Stimulated activated CD8-positive, alpha-beta memory T cell treated with anti-CD3 and anti-CD28 coated beads, Interleukin-7, amount 100 ng/mL, for 24 hours (primary cell): ENCODE data around the gene COX7A2.

Experiments
- DNase-seq: peaks from one replicate; pipeline ENCODE4 v3.0.0-alpha.2; 2020; ENCODE audit warnings: low read depth

The COX7A2 gene, protein sequence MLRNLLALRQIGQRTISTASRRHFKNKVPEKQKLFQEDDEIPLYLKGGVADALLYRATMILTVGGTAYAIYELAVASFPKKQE

DNA sequence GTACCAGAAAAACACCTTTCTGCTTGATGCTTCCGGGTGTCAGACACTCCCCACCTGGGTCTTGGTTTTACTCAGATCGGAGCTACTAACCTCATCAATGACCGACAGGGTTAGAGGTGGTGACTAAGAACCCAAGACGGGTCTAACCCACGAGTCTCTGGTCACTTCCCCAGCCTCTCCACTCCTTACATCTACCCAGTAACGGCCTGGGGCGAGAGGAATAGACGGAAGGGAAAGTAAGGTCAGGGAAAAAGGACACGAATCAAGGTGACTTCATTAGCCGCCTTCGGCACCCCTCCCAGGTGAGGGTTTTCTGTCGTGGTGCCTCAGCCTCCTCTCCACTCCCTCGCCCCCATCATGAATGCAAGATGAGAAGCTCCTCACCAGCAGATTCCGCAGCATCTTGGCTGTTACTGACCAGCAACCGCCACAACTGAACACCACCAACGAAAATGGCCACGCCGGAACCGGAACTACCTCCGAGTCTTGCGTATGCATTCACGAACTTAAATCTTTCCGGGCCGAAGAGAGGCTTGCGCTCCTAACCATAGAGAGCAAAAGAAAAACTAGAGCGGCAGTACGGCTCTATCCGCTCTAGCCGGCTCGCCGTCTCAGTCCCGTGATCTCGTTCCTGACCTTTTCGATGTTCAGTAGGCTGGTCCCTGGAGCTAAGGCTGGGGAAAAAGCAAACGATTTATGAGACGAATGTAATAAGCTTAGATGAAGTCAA, at the start of gene COX7A2:
COX7A2 (minus strand) TSS at position 469 of the 730 bp plus-strand sequence; CDS start at position 402, 67 bp downstream.
- peak; percentile 70 for DNase-seq

DNA sequence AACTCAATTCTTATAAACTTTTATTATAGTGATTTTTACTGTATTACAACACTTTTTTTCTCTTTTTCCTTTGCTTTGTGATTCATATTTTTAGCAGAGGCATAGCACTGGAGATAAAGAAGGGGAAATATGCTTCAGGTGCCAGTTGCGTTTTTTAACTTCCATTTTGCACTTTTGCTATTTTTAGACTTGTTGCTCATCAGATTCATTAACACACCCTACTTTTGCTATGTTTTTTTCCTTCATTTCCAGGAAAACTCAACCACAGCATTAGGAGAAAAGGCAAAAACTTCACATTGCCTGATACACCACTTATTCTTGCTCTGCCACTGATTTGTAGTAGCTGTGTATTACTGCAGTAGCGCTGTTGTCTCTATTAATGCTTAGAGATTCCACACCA, 49.0 kb upstream of the COX7A2 start:
- no peak for DNase-seq

DNA sequence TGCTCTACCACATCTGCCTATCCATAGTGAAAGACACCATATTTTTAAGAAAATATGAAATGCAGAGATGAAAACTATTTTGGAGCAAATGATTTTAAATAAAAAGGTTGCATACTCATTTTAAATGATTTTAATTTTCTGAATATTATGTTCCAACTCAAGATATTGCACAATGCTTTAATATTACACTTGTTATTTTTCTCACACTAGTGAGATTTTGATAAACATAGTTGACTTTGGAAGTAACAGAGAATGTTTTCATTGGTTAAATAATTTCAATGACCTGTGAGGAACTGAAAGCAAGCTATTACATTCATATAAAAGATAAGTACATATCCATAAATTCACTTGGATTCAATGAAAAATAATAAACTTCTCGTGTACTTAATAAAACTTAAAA, 48.1 kb upstream of the COX7A2 start:
- no peak for DNase-seq

DNA sequence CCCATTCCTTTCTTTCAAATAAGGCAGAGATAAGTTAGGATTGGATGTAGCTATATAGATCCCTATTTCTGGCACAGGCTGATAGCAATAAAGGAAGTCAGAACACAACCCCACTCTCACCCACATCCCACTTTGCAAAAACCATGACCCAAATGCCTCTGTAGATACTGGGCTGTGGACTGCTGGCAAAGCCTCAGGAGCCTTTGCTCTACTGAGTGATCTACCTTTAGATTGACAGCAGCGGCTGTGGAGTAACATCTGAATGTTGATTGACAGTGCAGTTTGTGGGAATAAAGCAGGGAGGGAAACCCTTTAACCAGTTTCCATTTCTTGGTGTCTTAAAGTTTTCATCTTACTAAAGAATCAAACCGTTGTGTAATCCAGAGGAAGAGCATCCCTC, 47.7 kb upstream of the COX7A2 start:
- DNase-seq, result no peak

DNA sequence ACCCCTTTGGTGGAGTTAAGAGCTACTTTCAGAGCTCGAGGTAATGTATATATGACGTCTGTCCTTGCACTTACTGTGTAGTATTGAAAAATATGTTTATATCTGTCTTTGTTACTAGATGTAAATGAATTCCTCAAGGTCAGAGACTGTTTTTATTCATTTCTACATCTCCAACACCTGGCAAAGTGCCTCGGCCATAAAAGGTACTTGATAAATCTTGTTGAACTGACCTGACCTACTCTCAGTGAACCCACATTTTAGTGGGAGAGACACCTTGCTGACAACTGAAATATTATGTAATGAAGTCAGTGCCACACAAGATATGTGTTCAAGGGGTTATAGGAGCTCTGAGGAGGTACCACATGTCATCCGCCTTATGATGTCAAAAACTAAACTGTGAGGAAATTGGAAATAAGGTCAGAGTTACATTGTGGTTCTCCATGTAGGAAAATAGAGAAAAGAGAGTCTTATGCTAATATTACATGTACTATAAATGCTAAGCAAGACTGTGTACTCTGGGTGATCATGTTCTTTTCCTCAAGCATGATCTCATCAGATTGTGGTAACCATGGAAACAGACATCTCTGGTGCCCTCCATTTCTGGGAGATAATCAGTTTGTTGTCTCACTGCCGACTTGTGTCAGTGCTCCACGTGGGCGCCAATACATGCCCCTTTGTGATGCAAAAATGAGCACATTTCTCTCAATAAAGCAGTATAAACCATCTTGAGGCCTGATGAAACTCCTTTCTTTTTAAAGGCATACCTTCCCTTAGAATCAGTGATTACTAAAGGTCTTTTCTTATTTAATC, 46.7 kb upstream of the COX7A2 start:
- DNase-seq, result no peak

DNA sequence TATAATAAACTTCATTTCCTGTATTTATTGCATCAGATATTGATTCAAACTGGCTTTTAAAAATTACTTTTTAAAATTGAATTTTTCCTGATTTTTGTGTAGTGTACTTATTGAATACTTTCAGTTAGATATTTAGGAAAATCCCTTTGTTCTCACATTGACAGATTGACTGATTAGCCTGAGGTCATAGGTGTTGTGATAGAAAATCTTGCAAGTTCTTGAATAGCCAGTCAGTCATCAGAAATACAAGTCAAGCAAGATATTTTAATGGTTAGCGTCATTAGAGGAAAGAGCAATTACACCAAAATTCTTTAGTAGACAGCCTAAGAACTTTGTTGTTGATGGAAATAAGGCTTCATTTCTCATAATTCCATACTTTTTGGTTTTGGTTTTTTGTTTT, 44.4 kb upstream of the COX7A2 start:
- DNase-seq, result no peak

DNA sequence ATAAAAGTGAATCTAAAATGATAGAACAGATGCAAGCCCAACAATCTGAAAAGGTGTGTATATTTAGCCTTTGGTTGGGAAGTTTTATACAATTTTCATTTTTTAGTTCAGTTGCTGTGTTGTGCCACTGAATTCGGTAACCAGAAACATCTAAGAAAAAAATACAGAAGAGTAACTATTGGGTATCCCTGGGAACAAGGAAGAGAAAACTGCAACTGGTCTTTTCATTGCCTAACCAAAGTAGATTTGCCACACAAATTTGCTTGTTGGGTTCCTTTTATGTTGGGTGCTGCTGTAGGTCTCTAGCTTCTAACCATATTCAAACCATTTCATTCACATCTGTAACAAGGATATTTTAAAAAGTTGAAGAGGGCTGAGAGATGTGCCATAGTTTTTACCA, 43.8 kb upstream of the COX7A2 start:
- DNase-seq, result no peak

DNA sequence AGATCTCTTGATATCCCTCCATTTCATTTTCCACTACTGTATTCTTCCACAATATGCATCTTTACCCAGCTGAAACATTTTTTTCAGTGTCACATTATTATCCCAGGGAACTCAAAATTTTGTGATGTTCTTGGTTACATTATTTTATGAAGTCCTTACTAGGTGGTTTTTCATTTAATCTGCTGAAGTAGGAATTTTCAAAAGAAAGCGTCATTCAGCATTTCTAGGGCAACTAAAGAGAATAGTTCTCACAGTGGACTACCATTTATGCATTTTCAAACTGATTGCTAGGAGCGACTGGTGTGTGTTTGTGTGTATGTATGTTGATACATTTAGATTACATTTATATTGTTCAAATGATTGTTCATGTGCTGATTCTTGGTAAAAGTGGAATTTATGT, 43.4 kb upstream of the COX7A2 start:
- DNase-seq, result no peak

DNA sequence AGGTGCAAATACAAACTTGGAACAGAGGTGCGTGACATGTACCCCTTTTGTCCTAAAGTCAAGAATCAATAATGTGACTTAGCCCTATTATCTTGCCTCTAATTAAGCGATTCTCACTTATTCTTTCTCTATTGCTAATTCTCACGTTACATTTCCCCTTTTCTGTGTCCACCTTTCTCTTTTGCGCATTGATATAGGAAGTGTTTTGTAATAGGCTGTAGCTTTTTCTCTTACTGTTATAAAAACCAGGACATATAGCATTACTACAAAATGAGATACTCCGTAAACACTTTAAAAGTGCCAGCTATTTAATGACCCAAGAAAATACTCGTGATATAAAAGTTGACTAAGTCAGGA, 41.7 kb upstream of the COX7A2 start:
- DNase-seq, result no peak

DNA sequence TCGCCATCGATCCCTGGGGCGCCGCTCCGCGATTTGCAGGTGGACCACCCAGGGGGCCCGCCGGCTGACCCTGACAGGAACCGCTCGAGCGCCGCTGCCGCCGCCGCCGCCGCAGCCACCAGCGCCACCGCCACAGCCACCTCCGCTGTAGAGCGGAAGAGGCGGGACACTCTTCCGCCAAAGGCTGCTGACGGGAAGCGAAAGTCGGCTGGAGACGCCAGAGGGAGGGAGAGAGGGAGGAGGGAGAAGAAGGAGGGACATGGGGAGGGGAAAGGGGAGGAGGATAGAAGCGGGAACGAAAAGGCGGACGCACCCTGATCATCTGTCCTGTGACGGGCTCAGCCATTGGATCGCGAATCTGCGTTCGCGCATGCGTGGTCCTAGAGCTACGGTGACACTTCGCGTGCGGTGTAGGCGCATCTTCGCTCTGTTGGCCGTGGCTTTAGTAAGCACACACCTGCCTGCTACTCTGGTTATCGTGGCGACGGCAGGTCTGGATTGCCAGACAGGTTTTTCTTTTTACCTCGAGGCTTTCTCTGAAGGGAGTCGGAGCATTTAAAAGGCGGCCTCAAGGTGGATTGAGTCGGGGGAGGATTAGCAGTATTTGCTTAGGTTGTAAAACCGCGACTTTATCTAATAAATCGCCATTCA, 41.2 kb upstream of the COX7A2 start, which contains the start of gene TMEM30A:
TMEM30A (minus strand) TSS at position 161 of the 651 bp plus-strand sequence; CDS start at position 7, 154 bp downstream.
- peak; percentile 90 for DNase-seq

DNA sequence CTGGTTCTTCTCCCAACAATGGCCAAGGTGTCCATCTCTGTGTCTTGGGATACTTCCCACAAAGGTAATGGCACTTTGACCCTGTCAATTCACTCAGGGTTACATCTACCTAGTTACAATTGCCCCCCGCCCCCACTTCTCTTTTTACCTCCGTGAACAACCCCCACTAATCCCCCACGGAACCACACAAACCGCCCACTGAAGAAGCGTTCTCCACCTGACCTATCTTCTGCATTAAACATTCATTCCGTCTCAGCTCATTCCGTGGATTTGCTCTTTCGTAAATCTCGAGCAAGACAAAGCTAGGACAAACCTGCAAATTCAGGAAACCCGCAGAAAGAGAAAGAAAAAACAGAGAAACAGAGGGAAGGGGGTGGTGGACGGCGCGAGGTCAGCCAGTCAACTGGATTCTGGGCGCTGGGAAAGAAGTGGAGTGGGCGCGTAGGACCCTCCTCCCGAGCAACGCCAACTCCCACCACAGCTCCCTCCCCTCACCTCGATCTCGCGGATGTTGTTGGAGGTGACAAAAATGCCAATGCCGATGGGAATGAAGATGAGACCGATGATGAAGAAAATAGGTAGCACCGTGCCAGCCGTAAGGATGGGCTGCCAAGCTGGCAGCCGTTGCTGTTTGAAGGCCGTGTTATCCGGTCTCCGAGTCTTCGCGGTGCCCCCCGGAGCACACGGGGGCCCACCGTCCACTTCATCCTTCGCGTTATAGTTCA, 40.5 kb upstream of the COX7A2 start:
- DNase-seq, result no peak

DNA sequence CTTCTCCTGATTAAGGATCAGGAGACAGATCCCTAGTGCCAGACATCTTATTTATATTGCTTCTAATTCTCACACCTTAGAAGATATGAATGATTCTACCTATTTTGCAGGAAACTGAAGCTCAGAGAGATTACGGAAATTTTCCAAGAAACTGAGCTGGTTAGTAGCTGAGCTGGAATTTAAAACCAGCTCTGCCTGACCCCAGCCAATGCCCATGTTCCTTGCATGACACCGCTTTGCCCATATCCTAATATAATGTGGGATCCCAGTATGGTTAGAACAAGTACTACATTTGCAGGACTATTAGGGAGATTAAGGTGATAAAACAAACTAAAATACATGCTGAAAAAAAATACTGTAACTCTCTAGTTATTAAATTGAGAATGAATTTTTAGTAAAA, 39.1 kb upstream of the COX7A2 start:
- no peak for DNase-seq

DNA sequence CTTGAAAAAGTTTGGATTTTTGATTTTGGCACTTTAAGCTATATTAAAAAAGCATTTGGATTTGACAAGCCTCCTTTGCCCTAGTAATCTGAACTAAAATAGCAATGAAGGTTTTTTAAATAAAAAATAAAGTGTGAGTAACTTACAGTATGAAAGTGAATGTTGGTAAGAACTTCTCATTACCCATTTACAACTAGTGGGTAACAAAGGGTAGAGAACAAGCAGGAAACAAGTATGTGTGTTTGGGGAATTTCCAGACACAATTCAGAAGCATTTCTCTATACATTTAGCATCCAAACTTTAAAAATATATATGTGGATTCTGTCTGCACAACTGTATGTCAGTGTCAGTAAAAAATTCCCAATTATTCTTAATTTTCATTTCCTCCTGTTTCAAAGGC, 38.1 kb upstream of the COX7A2 start:
- DNase-seq, result no peak

DNA sequence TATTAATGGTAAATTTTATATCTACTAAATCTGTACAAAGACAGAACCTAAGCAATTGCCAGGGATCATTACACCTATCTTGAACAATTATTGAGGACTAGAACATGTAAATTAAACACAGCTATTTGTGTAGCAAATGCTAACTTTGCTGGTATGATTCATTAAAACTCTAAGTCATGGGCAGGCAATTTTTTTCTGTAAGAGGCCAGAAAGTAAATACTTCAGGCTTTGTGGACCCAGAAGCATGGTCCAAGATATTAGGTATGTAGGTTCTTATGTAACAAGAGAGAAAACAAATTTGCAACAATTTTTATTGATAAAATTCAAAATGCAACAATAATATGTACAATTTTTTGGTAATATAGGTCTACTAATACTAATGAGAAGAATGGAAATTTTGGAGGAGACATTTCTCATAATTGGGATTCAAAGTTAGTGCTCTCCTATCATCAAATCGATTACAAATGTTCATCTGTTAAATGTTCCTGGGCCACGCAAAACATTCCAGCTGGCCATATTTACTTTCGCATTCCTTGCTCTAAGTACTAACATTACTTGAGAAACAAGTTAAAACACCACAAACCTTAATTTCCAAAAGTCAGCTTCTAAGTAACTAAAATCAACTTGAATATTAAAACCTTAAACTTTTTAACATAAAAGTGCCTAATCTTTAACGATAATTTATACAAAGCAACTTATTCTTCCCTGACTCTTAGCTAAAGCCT, 36.7 kb upstream of the COX7A2 start:
- DNase-seq, result no peak

DNA sequence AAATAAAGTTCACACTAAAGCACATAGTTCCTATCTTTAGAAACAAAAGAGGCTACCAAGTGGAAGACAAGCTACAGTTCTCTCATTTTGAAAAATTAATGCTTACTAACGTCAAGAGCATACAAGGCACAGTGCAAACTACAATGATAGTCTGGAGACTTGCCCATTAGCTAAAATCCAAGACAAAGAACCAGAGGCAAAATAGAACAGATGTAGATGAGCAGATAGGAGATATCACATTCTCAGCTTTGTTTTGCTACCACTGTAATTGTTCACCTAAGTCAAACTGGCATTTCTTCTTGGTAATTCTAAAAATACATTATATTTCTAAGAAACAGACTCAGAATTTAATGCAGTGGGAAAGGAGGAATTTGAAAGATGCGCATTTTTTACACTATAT, 35.8 kb upstream of the COX7A2 start:
- no peak for DNase-seq

DNA sequence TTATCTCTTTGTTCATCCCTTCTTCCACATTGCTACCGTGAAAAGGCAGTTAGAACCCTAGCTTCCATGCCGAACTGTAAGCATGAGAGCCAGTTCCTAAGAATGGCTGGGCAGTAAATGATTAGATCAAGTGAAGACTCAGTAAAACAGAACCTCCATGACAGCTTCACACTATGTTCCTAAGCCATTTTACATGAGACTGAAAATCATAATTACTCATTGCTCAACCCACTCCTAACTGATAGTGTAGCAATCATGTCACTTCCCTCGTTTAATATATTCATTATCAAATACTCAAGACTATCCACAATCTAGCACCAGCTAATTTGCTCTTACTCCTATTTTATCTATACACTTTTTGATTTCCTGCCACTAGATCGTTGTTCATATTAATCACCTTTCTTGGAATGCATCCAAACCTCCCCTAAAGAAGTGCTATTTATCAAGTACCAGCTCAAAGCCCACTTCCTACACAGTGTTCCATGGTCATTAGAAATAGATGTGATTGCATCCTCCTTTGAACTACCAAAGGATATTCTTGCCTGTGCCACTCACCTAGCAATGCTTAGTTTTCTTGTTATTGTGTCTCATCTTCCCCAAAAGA, 35.0 kb upstream of the COX7A2 start:
- no peak for DNase-seq

DNA sequence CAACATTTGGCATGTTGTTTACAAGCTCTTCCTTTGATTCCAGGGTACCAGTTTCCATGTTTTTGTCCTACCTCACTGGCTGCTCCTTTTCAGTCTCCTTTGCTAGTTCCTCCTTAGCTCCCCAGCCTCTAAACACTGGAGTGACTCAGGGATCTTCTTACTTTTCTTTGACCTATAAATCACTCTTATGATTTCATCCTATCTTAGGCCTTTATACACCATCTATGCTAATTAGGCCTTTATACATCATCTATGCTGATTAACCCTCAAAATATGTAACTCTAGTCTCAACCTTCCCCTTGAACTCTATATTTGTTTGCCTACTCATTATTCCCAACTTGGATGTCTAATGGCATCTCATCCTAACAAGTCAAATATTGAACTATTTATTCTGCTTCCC, 31.5 kb upstream of the COX7A2 start:
- no peak for DNase-seq

DNA sequence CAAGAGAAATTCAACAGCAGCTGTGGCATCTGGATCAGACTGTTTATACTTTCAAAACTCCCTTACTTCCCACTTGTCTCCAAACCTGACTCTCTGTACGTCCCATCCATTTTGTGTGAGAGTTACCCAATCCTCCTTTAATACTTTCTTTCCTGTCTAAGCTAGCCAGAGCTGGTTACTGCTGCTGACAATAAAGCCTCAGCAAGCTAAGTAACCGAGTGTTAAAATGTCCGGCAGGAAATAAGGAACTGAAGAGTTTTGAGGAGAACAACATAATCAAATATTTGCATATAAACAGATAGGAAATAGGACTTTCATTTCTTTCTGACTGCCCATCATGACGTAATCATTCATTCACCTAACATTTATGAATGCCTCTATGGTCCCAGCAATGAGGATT, 29.4 kb upstream of the COX7A2 start:
- no peak for DNase-seq

DNA sequence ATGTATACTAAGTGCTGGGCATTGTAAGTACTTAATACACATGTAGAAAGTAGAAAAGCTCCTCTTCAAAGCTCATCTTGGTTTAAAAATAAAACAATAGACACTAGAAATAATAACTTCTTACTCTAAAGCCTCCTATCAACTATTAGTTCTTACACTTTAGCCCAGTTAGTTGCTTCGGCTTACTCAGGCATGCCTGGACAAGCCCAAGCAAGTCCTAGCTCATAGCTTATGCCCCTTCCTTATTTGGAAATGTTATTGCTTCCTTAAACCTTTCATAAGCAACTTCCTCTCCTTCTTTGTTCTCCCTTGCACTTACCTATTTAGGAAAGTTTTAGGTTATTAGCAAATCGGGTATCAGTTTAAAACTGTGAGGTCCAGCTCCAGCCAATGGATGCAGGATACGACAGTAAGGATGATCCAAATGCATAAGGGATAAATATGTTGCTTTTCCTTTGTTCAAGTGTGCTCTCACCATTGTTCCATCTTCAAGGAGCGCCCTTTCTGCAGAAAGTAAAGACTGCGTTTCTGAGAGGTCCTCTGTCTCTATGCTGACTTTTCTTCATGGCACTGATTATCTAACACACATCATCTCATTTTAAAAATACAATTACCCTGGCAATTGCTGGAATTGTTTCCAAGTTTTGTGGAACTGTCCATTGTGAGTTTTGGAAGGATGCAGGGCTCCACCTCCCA, 28.7 kb upstream of the COX7A2 start:
- no peak for DNase-seq

DNA sequence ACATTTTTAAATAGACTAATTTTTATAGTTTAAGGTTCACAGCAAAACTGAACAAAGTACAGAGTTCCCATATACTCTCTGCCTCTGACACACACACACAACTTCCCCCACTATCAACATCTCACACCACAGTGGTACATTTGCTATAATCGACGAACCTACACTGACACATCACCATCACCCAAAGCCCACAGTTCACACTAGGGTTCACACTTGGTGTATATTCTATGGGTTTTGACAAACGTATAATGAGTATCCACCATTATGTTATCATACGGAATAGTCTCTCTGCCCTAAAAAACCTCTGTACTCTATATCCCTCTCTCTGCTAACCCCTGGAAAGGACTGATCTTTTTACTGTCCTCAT, 25.4 kb upstream of the COX7A2 start:
- no peak for DNase-seq
